ENCODE results near the gene TOPBP1. TPM values are rescaled to one million over a fixed set of nuclear protein-coding genes. Genes with fewer than 3 reads are reported as not detected.

TOPBP1 gene
- total and polyA plus RNA-seq, 12 donors: 6.7 to 62.1 (median 13.3) TPM

DNA sequence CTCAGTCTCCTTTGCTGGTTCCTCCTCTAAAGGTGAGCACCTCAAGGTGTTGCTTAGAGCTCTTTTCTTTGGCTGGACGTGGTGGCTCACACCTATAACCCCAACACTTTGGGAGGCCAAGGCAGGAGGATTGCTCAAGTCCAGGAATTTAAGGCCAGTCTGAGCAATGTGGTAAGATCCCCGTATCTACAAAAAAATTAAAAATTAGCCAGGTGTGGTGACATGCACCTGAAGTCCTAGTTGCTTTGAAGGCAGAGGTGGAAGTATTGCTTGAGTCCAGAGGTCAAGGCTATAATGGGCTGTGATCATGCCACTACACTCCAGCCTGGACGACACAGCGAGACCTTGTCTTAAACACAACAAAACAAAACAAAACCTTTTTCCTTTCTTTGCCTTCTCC, 28.3 kb downstream of the TOPBP1 start:
- Histone ChIP-seq H3K9me3 (replicated peaks in 1 of 3) (no peaks in the 10 kb centered on the region), H3K27ac (no peak overlapping the region), H3K27me3 (no peaks in the 10 kb centered on the region), H3K4me3 (no peak overlapping the region), H3K4me1 (replicated peaks in 1 of 2) (no peaks in the 10 kb centered on the region), H3K36me3 (replicated peaks in 1 of 2) (peaks cover 0 to 10% of the 10 kb centered on the region in 2 donors)
- TF ChIP-seq, protein P1, sequence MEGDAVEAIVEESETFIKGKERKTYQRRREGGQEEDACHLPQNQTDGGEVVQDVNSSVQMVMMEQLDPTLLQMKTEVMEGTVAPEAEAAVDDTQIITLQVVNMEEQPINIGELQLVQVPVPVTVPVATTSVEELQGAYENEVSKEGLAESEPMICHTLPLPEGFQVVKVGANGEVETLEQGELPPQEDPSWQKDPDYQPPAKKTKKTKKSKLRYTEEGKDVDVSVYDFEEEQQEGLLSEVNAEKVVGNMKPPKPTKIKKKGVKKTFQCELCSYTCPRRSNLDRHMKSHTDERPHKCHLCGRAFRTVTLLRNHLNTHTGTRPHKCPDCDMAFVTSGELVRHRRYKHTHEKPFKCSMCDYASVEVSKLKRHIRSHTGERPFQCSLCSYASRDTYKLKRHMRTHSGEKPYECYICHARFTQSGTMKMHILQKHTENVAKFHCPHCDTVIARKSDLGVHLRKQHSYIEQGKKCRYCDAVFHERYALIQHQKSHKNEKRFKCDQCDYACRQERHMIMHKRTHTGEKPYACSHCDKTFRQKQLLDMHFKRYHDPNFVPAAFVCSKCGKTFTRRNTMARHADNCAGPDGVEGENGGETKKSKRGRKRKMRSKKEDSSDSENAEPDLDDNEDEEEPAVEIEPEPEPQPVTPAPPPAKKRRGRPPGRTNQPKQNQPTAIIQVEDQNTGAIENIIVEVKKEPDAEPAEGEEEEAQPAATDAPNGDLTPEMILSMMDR (IDR thresholded peaks at IDR 0.05): no peak
- no peak for TF ChIP-seq POLR2A (IDR thresholded peaks at IDR 0.05)
- 81 to 92% (median 86%) methylated on average over 4 of the region's 4 CpGs for WGBS, 4 donors
- no peak for DNase-seq
- intact Hi-C loops (cut with DNase I): no loop called here

DNA sequence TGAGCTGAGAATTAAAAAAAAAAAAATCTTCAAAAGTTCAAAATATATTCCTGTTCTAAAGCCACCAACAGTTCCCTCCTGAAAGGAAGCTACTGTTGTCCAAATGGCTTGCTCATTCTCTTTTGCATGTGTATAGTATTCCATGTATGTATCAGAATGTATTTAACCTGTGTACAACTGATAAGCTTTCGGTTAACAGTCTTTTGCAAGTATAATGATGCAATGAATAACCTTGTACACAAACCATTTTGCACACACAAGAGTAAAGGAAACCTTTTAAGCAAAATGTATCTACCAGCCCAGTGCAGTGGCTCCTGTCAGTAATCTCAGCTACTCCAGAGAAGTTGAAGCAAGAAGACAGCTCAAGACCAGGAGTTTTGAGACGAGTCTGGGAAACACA, 32.6 kb downstream of the TOPBP1 start:
- Histone ChIP-seq H3K36me3 (replicated peaks in 1 of 2) (no peaks in the 10 kb centered on the region), H3K4me1 (replicated peaks in 1 of 2) (no peaks in the 10 kb centered on the region), H3K27me3 (no peaks in the 10 kb centered on the region), H3K4me3 (no peak overlapping the region), H3K9me3 (replicated peaks in 1 of 3) (no peaks in the 10 kb centered on the region), H3K27ac (no peak overlapping the region)
- intact Hi-C loops (cut with DNase I): no loop called here
- WGBS, 4 donors: 77 to 90% (median 79%) methylated on average over 2 of the region's 2 CpGs
- no peak for DNase-seq
- no peak for TF ChIP-seq POLR2A (IDR thresholded peaks at IDR 0.05)
- TF ChIP-seq, protein P1 (IDR thresholded peaks at IDR 0.05): no peak

DNA sequence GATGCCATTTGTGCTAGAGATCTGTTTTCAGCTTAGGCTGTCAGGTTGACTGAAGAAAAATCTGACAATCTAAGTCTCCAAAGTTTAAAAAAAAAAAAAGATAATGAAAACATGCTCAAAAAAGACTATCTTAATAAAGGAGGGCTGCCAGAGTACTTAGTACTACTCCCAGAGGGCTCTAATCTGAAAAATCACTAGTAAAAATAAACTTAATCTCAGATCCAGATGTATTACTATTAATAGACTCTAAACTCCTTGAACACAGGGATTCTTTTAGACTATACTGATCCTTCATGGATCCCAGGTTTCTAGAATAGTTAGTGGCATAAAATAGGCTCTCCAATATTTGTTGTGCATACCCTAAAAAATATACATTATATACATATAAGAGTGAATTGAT, 34.0 kb downstream of the TOPBP1 start:
- no peaks in the 10 kb centered on the region for H3K9me3 ChIP-seq (replicated peaks in 1 of 3)
- H3K4me1 ChIP-seq (replicated peaks in 1 of 2): no peaks in the 10 kb centered on the region
- H3K27me3 ChIP-seq: no peaks in the 10 kb centered on the region
- intact Hi-C loops (cut with DNase I): no loop called here
- no peak for DNase-seq
- TF ChIP-seq, protein P1 (IDR thresholded peaks at IDR 0.05): no peak
- TF ChIP-seq POLR2A (IDR thresholded peaks at IDR 0.05): no peak
- no peak overlapping the region for H3K4me3 ChIP-seq
- H3K27ac ChIP-seq: no peak overlapping the region
- H3K36me3 ChIP-seq (replicated peaks in 1 of 2): peaks cover 0 to 3% of the 10 kb centered on the region in 2 donors

DNA sequence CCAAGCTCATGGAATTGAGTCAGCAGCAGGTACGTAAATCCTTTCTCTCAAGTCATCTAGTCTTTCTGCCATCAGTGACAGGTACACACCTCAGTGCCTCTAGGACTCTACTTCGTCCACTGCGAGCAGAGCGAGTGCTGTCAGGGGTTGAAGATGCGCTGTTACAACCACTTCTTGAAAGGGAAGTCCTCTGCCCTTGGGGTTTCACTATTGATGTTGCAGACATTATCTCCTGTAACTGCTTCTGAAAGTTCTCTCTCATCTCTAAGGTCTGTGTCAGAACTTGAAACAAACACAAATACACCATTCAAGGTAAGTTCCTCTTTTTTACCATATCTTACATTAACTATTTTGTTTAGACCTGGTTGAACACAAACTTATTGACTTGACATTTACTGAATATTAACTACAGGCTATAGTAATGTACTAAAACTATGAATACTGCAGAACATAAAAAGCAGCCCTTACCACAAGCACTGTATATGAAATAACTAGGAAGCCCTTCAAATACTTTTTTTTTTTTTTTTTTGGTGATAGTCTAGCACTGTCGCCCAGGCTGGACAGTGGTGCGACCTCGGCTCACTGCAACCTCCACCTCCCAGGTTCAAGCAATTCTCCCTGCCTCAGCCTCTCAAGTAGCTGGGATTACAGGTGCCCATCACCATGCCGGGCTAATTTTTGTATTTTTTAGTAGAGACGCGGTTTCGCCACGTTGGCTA, 41.5 kb downstream of the TOPBP1 start:
- Histone ChIP-seq H3K4me1 (replicated peaks in 1 of 2) (no peaks in the 10 kb centered on the region), H3K27ac (no peak overlapping the region), H3K4me3 (no peak overlapping the region), H3K36me3 (replicated peaks in 1 of 2) (peaks cover 0 to 20% of the 10 kb centered on the region in 2 donors), H3K27me3 (no peaks in the 10 kb centered on the region), H3K9me3 (replicated peaks in 1 of 3) (no peaks in the 10 kb centered on the region)
- DNase-seq: no peak
- WGBS, 4 donors: 92 to 95% (median 94%) methylated on average over 13 of the region's 13 CpGs
- intact Hi-C loops (cut with DNase I): no loop called here
- no peak for TF ChIP-seq POLR2A (IDR thresholded peaks at IDR 0.05)
- TF ChIP-seq, protein P1 (IDR thresholded peaks at IDR 0.05): no peak
